Stimulated activated CD8-positive, alpha-beta memory T cell treated with anti-CD3 and anti-CD28 coated beads, Interleukin-4, amount 100 ng/mL, for 1 hour (primary cell): ENCODE measurements around the gene KCNH4.
A peak's percentile ranks its signal among the peaks of the same experiment; 100 is the strongest.
"Not testable (repeated sequence)": the region's sequence is repeated elsewhere in the genome, so short reads cannot be mapped to it uniquely, and the experiment has no call there.

ENCODE experiments used
- DNase-seq, 2 donors: peaks; one replicate each; pipeline ENCODE4 v3.0.0-alpha.2; 2020; ENCODE audit warnings: low read depth in 2 of 2, low spot score in 1 of 2

The KCNH4 gene

DNA sequence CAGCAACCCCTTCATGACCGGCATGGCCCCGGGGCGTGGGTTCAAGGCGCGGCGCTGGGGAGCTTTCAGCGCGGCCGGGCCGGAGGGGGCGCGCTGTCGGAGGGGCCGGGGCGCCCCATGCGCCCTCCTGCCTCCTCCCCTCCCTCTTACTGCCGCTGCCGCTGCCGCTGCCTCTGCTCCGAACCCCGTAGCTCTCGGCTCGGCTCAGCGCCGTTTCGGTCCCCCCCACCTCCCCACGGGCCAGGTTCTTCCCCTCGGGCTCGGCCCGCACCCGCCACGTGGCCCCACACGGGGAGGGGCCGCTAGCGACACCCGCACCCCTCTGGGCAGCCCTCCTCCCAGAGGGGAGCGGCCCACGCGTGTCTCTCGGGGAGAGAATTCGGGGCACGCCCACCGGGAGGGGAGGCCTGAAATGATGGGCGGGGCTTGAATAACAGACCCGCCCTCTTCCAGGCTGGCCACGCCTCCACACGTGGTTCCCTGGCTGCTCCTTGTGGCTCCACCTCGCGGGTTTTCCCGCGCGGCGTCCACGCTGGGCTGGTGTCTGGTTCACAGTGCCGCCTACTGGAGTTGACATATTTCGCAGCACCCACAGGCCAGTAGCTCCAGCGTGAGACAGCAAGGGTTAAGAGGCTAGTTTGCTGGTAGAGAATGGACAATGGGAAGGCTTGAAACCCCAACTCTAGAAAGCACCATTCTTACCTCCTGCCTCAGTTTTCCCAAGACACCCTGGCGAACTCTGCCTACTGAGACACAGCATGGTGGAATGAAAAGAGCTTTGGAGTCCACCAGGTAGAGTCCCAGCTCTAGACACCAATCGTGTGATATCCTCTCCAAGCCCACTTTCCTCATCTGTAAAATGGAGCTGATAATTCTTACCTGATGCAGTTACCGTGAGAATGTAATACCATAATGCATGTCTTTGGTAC lies at the start of gene KCNH4:
TSS of gene KCNH4 (minus strand) at position 221 of the 929 bp plus-strand sequence. CDS start at position 24, 197 bp downstream.
- peak; percentile 46 to 67 for DNase-seq

DNA sequence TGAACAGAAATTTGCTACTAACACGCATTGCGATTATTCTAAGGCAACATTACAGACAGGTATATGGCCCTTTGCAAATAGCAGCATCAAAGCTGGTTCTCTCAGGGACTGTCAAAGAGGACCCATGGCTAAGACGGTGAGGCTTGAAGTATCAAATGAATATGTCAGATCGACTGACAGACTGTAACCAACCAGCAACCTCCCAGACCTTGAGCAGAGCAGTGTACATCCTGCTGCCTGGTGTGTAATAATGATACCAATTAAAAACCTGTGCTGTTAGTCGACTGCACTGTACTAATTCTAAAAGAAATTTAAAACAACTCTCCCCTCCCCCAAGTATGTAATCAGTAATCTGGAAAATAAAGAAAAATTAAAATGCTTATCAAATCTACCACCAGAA lies 49.3 kb upstream of the KCNH4 start:
- DNase-seq: no peak

DNA sequence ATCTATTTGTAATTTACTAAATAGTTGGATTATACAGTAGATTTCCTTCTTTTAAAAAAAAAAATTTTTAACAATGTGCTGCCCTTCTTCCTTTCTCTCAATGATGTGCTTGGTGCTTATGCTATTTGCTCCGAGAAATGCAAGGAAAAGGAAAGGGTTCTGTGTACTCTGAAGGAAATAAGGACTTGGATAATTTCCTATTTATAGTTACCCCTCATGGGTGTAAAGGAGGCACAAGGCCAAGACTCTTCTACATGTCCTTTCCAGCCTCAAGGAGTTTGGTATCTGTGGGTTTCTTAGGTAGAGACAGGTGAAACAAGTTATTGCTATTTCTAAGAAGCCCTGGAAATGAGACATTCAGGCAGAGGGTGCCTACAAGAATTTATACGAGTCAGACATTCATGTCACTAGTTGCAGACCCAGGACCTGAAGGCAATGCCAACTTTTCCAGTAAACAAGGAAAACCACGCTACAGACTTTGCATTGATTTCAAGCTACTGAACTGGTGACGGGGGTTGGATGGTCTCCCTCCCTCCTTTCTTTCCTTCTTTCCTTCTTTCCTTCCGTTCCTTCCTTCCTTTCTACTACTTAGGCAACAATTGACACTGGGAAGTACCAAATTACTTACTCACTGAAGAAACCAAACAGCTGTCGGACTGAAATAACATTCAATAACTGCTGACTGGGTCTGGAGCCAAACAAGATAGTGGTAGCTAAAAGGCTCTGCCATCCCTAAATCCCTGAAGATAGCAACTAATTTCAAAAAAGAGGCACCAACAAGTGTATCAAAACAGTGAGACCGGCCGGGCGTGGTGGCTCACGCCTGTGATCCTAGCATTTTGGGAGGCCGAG lies 47.1 kb upstream of the KCNH4 start:
- no peak for DNase-seq

DNA sequence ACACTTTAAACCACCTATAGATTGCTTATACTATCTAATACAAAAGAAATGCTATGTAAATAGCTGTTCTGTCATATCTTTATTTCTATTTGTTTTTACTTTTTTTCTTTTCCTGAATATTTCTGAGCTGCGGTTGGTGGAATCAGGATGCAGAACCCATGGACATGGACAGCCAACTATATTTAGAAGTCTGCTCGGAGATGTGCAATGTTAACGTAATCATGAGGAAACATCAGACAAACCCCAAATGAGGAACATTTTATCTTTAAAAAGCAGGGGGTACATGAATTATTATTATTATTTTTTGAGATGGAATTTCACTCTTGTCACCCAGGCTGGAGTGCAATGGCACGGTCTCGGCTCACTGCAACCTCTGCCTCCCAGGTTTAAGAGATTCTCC lies 44.7 kb upstream of the KCNH4 start:
- DNase-seq: no peak

DNA sequence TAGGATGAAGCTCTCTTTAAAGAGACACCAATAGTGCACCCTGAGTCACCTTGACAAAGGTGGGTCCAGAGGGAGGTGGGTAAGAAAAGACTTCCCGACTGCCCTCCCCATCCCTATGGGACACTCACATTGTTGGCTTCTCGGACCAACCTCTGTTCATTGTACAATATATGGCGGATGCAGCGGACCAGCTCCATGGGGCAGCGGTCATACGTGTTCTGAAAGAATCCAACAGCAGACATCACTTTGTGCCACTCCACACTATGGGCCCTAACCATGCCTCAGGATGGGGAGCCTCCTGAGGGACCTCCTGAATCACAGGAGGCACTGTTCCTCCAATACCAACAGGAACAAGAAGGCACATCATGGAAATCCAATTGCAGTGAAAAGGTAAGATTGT lies 43.7 kb upstream of the KCNH4 start:
- DNase-seq: no peak

DNA sequence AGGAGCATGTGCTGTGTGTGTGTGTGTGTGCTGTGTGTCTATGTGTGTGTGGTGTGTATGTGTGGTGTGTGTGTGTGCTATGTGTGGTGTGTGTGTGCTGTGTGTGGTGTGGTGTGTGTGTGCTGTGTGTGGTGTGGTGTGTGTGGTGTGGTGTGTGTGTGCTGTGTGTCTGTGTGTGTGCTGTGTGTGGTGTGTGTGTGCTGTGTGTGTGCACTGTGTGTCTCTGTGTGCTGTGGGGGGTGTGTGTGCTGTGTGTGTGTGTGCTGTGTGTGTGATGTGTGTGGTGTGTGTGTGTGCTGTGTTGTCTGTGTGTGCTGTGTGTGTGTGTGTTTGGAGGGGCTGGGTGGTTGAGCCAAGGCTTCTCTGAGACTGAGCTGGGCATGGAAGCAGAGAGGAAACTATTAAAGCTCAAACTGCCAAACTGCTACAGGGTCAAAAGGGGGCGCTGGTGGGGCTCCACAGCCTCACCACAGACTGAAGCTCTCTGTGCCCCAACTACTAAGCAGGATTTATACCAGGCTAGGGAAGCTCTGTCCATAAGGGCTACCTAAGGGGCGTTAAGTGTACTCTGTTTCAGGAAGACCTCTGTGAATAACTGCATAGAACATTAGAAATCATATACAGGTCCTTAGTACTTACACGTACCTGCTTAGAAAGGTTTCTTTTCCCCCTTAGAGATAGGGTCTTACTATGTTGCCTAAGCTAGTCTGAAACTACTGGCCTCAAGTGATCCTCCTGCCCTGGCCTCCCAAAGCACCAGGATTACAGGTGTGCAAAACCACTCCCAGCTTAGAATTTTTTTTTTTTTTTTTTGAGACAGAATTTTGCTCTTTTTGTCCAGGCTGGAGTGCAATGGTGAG lies 41.2 kb upstream of the KCNH4 start:
- DNase-seq: peak in 1 of 2 donors; percentile 42

DNA sequence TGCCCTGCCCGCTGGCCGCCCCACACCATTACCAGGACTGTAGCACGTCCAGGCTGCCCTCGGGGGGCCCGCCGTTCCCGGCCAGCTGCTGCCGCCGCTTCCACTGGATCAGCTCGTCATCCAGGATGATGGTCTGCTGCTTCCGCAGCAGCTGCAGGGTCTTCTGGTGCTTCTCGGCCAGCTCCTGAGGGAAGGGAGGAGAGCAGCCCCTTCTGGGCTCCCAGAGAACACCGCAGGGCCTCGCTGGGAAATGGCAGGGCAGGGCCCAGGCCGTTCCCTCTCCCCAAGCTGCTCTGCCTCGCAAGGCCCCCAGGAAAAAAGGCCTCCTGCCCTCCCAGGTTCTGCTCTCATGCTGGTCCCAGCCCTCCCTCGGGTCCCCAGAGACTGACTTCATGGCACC lies 38.3 kb upstream of the KCNH4 start:
- not testable (repeated sequence) for DNase-seq

DNA sequence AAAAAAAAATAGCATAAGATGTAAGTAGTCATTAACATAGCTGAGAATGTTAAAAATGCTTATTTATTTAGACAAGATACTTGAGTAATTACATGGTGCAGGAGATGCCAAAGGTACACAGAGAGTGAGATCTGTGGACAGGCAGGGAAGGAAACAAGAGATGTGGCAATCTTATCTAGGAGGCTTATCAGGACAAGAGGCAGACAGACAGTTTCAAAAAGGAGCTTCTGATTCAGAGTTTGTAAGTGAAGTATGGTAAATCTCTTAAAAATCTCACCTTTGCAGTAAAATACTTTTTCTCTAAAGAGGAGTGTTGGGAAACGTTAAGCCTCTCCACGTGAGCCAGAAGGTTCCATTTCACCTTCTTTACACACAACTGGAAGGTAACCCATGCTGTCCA lies 33.2 kb upstream of the KCNH4 start:
- DNase-seq: no peak

DNA sequence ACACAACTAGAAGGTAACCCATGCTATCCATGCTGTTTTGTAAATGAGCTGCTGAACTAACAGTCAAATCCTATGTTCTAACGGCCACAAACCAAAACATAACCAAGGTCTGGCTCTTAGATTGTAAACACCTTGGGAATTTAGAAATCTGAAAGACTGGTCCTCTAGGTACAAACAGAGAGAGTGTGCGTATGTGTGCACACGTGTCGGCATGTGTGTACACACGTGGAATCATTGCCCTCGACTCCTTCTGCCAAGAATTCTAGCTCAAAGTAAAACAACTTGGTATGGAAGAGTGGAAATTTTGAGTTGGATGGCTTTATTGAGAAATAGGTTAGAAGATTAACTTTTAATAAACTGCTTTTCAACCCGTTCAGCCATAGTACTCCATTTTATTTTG lies 31.4 kb upstream of the KCNH4 start:
- DNase-seq: no peak

DNA sequence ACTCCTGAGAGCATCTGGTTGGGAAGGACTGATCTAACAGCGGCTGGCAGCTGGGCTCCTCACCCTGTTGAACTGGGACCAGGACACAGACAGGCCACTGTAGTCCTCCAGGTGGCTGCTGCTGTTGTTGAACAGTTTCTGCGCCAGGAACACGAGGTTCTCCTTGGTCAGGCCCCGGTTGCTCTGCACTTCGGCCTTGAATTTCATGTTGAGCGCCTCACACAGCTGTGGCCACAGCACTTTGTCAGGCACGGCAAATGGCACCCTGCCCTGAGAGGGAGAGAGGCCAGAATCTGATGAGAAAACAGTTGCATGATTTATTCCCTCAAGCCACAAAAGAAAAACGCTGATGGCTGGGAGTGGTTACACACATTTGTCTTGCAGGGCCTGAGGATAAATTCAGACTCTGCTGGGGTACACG lies 31.0 kb upstream of the KCNH4 start:
- DNase-seq: not testable (repeated sequence)

DNA sequence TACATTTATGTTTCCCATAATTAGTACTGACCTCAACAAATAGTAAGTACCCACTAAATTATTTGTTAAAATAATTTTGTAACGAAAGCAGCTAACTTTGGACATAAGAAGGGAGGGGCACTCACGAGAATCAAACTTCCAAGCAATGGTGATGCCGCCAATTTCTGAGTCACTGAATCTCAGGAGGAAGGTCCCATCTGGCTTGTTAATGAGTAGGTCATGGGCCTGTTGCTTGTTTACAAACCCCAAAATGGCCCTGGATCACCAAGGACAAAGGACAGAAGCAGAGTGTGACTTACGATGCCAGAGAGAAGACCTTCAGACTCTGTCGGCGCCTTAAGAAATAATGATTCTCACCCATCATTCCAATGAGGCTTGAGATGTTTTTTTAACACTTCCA lies 29.1 kb upstream of the KCNH4 start:
- DNase-seq: no peak

DNA sequence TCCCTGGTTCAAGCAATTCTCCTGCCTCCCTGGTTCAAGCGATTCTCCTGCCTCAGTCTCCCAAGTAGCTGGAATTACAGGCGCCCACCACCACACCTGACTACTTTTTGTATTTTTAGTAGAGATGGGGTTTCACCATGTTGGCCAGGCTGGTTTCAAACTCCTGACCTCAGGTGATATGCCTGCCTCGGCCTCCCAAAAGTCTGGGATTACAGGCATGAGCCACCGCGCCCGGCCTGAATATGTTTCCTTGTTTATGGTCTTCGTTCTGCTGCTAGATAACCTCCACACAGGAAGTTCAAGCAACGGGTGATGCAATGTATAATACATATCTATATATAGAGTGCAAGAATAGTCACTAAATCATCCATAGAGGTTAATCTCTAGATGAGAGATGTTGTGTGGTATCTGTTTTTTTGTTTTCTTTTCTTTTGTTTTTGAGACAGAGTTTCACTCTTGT lies 25.2 kb upstream of the KCNH4 start:
- not testable (repeated sequence) for DNase-seq

DNA sequence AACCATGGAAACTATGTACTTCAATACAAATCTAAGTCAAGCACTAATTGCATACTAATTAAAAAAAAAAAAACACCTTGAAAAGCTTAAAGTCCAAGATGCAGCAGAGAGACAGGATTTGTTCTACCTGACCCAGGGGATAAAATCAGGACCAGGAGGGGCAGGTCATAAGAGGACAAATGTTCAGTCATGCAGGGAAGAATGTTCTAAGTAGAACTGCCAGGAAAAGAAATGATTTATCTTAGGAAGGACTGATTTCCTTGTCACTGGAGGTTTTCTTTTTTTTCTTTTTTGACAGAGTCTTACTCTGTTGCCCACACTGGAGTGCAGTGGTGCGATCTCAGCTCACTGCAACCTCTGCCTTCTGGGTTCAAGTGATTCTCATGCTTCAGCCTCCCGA lies 22.4 kb upstream of the KCNH4 start:
- DNase-seq: no peak

DNA sequence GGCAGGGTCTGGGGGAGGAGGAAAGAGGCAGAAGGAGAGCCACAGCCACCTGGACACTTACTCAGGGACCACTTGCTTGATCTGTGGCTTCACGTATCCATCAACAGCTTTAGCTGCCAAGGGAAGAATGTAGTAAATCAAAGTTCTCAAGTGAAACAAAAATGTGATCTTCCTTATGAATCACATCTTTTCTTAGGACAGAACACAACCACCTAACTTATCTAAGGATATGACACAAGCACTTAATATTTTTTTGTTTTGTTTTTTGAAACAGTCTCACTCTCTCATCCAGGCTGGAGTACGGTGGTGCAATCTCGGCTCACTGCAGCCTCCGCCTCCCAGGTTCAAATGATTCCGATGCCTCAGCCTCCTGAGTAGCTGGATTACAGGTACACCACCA lies 21.8 kb upstream of the KCNH4 start:
- DNase-seq: no peak

DNA sequence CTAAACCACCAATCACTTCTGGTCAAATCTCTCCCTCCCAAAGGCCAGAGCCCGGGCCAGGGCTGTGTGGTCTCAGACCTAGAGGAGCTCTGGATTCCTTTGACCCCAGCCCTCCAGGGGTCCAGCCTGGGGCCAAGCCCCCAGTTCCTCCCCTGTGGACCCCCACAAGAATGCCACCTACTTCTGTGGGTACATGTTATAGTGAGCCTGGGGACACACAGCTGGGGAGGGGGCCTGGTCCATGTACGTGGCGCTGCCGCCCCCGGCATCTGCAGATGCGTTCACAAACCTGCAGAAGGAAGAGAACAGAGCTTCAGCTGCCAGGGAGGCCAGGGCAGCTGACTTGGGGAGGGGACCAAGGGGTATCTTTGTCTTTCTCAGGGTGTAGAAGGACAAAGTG lies 21.2 kb upstream of the KCNH4 start:
- DNase-seq: no peak

DNA sequence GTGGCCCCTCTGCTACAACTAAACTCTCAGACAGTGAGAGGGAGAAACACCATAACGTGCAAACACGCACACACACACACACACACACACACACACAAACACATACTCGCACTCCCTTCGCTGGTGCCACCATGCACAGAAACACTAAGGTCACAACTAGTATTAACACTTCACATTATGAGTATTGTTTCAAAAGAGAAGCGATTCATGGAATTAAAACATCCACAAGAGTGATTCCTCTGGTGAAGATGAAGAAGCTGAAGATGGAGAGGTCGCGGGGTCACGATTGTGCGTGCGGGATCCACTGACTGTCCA lies 20.5 kb upstream of the KCNH4 start:
- DNase-seq: no peak

DNA sequence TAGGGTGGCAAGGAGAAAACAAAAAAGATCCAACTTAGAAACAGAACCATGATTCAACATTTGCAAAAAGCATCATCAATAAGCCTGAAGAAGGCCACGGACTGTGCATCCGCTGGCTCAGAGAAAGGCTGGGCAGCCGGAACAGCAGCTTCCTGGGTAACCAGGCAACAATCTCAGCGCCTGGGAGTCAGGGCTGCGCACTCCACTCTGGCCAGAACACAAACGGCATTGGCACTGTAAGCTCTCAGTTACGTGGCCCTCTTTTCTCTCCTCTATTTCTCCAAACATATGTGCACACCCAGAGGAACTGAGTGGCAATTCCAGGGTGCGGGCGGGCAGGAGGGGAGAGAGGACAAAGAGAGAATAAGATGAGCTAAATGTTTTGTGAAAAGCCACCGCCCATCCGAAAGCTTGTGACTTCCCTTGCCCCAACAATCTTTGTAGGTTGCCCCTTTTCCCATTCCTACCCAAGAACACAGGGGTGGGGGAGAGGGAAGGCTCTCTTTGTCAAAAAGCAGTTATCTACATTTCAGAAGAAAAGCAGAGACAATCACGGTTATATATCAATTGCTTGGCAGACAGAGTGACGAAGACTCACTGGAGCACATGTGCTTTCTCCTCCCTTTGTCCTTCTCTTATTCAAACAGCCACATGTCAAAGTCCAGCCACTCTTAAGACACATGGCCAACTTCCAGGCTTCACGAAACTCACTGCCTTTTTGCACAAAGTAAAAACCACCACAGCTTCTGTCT lies 19.9 kb upstream of the KCNH4 start:
- no peak for DNase-seq

DNA sequence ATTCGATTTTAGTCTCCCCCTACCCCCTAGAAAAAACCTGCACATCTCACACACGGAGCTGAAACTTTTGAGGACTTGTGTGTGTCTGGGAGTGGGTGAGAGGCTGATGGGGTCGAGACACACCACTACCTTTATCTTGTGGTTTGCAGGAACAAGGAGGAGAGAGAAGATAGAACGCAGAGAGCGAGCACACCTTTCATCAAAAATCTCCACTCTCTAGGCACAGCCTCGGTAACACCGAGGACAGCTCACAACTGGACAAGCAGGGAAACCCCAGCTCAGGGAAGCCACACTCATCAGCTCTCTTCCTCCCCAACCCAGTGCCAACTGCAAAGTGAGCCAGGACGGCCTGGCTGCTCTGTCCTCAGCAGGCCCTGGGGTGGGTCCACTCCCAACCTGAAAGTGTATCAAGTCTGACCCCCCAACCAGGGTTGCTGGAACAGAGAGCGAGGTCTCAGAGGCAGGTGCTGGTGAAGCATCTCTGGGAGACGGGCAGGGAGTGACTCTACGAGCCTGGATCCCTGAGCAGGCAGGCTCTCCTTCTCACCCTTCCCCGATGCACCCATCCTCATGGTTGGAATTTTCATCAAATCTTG lies 18.6 kb upstream of the KCNH4 start:
- no peak for DNase-seq

DNA sequence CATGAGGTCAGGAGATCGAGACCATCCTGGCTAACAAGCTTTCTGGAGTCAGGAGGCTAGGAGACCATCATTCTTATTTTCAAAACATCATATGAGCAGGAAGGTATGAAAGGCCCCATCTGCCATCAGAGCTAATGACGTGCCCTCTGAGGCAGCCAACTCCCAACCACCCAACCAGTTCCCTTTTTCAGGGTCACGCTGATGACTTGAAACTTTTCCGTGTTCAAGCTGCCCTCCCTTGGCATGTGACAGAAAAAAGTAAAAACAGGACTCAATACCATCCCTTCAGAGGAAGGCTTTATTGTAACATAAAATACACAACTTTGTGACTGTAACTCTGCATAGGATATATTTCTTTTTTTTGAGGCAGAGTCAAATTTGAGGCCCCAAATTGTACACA lies 18.0 kb upstream of the KCNH4 start:
- no peak for DNase-seq

DNA sequence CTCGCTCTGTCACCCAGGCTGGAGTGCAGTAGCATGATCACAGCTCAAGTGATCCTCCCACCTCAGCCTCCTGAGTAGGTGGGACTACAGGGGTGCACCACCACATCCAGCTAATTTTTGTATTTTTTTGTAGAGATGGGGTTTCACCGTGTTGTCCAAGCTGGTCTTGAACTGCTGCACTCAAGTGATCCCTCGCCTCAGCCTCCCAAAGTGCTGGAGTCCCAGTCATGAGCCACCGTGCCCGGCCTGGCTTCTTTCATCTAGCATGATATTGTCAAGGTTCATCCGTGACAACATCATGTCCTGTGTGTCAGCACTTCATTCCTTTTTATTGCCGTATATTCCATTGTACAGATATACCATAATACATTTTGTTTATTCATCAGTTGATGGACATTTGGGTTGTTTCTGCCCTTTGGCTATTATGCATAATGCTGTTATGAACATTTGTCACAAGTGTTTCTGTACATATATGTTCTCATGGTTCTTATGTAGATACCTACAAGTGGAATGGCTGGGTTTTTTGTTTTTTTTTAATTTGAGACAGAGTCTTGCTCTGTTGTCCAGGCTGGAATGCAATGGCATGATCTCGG lies 16.7 kb upstream of the KCNH4 start:
- no peak for DNase-seq
